Epidermal melanocyte (primary cell): ENCODE results near the gene COMP.
"Not testable (repeated sequence)": the region's sequence is repeated elsewhere in the genome, so short reads cannot be mapped to it uniquely, and the experiment has no call there.

ENCODE experiments used
- DNase-seq: peaks from one replicate; pipeline ENCODE4 v3.0.0; 2011; ENCODE audit warnings: low spot score; ENCODE audit not compliant: insufficient read length

Gene COMP

DNA sequence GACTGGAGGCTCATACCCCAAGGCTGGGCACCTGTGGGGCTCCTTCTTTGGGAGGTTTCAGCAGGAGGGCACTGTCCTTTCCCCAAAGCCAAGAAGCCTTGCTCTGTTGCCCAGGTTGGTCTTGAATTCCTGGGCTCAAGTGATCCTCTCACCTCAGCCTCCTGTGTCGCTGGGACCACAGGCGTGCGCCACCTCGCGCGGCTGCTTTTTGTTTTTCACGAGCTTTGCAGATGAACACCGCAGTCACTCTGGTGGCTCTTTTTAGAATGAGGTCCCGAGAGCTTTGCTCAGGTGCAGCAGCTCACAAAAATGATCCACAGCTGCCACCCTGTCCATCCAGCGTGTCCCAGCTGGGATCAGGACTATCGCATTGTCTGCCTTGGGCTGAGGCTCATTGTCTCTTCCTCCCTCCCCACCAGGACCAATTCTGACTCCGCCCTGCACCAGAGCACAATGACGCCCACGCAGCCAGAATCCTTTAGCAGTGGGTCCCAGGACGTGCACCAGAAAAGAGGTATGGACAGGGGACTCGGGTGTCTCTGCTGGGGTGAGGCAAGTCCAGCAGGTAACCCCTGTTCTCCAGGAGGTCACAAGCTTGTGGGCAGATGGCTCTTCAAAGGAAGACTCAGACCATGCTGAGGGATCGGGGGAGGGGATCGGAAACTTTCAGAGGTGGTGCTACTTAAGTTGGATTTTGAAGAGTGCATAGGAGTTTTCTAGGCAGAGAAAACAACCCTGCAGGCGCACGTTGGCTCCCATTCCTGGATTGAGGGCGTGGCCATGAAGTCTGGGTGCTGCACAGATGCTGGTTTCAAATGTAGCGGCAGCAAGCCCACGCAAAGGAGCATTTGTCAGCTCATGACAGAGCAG lies 41.5 kb downstream of the COMP start:
- DNase-seq = no peak

DNA sequence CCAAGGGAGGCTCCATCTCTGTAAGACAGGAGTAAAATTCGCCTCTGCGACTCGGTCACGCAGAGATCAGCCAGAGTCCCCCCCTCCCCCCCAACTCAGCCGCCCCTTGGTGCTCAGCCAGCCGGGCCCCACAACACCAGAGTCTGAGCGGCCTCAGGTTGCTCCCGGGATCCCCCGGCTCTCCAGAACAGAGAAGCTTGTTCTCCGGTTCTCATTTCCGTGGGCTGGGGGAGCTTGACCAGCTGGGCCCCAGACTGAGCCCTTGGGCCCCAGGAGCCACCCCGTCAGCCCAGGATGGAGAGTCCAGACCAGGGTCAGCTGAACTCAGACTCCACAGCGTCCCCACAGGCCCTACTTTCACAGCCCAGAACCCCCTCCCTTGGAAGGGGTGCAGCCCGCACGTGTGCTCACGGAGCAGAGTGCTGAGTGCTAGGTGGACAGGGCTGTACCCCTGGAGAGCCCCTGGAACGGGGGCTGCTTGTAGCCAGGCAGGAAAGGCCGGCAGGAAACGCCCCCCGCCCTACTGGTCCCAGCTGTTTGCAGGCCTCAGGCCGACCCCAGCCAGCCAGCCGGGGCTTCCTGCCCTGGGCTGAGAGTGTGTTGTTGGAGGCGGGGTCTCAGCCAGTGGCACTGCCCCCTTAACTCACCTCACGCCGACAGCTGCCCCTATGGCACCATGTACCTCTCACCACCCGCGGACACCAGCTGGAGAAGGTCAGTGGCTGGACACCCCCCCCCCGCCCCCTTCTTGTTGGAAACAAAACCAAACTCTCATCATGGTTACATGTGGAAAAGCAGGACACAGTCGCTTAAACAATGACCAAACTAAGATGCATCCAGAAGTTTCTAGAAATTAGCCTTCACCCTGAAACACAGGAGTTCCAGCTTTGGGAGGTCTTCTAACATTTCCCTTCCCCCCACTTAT lies 44.4 kb downstream of the COMP start:
- DNase-seq = no peak

DNA sequence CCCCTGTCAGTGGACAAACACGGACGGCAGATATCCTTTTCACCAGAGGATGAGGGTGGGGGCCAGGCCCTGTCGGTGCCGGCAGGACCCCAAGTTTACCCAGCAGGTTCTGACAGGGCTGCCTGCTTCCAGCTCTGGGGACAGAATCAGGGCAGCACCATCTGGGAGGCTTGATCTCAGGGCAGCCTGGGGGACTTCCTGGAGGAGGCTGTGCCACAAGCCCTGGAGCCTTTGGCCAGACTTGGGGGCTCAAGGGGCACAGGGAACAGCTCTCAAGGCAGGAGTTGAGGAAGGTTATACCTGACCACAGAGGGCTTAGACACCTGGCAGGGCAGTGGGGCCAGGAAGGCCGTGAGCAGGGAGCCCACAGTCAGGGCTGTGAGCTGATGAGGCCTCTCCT lies 45.2 kb downstream of the COMP start:
- no peak for DNase-seq

GRCh38 chr19:18745012-18745735 lies 45.9 kb downstream of the COMP start:
- no peak for DNase-seq

DNA sequence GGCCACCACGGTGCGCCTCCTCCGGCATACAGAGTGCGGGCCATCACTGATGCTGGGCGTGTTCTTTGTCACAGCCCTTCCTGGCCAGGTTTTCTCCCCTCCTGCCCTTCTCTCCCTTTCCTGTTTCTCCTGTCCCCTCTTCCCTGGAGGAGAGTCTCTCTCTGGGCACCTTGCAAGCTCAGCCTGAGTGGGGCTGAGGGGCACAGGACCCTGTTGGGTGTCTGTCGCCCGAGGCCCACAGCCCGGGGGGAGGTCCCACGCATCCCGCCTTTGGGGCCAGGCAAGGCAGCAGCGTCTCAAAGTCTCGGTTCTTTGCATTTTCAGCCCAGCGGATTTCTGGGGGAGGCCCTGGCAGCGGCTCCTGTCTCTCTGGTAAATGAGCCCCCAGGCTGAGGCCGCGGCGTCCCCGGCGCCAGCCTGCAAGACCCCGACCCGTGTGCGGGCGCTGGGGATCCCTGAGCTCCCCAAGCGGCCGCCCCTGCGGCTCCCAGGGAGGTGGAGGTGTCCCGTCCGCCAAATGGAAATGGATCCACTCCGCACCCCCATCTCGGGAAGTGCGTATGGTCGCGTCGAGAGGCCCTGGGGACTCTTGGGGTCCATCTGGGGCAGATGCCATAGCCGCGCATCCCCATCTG lies 47.2 kb downstream of the COMP start:
- no peak for DNase-seq

DNA sequence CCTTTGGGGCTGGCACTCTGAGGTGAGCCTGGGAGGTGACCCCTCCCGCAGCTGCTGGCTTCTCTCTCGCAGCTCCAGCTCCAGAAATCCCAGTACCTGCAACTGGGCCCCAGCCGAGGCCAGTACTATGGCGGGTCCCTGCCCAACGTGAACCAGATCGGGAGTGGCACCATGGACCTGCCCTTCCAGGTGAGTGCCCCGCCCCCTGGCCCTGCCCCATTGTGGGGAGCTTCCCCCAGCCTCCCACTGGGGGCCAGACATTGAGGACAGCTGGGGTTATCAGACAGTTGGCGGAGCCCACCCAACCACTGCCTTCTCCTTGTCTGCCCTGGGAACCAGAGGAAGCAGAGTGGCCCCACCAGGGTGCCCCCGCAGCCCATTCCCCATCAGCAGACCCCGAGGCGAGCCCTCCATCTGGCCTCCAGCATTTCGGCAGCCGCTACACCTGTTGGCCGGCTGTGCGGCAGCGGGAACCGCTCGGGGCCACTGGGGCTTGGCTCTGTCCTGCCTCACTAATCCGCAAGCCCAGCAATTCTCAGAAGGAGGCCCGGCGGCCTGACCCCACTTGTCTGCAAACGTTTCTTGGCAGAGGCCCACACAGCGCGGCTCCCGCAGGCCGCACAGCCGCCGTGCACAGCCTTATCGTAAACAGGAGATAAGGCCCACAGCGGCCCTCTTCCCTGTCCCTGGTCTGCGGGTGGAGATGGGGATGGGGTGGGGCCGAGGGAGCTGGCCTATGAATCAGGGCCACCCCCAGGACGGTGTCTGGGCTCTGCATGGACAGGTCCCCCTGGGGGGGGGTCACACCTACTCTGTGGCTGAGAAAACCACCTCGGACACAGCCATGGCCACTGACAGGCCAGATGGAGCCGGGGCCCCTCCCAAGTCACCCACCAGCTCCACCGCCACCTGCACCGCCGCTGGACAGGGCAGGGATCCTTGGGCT lies 48.0 kb downstream of the COMP start:
- DNase-seq = no peak

DNA sequence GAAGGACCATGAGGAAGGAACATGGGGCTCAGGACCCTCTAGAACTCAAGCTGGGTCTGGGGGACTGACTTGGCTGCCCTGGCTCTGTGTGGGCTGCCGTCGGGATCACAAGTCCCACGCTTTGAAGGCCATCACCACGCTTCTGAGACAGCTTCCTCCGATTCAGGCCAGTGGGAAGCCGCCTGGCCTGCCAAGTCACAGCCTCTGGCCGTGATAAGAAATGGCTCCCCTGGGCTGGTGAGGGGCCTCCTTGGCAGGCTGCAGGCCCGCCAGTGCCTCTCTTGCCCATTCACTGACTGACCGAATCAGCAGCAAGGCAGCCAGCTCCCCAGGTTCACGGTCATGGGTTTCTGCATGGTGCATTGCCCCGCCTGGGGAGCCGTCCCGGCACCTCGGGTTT lies 48.8 kb downstream of the COMP start:
- no peak for DNase-seq

- no peak for DNase-seq
These were observed 49.7 kb downstream of the COMP start for GRCh38 chr19:18741124-18742121.

GRCh38 chr19:18738961-18739690 lies 52.0 kb downstream of the COMP start:
- DNase-seq = no peak

DNA sequence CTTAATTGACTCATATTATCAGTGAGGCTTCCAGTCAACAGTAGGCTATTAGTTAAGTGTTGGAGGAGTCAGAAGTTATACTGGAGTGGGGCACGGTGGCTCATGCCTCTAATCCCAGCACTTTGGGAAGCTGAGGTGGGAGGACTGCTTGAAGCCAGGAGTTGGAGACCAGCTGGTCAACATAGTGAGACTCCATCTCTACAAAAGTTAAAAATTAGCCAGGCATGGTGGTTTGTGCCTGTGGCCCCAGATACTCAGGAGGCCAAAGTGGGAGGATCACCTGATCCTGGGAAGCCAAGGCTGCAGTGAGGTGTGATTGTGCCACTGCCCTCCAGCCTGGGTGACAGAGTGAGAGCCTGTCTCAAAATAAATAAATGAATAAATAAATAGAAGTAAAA lies 53.2 kb downstream of the COMP start:
- DNase-seq = no peak

GRCh38 chr19:18737337-18737953 lies 53.7 kb downstream of the COMP start:
- DNase-seq = no peak

DNA sequence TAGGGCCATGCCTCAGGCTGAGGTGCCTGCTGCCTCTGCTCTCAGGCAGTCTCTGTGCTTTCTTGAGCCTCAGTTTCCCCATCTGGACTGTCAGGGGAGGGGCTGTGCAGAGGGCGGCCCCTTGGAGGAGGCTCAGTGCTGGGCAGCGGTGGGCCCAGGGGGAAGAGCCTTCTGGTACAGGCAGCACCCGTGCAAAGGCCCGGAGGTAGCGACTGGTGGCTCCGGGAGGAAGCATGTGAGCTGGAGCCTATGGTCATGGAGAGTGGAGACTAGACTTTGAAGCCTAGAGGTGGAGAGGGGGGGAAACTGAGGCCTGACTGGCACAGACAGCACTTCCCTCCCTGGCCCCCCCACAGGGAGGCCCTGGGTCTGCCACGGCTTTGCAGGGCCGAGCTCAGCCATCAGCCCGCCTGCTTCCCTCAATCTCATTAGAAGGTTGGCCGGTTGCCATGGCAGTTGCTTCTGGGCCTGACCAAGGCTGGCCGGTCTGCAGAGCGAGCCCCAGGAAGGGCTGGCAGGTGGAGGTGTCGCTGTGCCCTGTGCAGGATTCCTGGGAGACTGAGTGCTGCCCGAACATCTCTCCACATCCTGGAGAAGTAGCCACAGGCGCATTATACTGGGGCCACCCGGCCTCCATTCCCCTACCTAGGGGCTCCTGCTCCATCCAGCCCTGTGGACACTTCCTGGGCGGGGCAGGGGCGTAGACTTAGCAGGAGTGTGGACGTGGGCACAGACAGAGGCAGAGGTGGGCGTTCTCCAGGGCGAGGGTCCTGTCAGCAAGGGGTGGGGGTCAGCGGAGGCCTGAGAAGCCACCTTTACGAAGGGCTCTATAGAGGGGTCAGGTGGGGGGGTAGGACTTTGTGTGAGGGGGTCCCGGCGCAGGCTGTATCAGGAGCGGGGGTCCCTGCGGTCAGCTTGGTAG lies 54.4 kb downstream of the COMP start:
- DNase-seq = no peak

- DNase-seq = no peak
These were observed 55.4 kb downstream of the COMP start for GRCh38 chr19:18735752-18736151.

DNA sequence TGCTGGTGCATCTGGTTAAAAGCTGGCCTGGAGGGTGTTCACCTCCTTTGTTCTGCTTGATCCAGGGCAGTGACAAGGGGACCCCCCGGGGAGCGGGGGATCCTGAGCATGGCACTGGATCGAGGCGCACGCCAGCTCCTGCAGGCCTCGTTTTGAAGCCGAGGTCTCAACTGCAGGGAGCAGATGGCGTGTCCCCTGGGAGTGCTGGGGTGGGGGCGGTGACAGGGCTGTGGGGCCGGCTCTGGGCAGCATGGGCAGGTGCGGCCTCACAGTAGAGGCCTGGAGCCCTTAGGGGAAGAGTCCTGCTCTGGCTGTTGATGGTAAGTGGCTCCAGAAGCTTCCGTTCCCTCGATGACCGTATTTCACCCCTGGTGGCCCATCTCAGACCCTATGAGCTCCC lies 55.8 kb downstream of the COMP start:
- DNase-seq = no peak

GRCh38 chr19:18733762-18734332 lies 57.3 kb downstream of the COMP start:
- not testable (repeated sequence) for DNase-seq

- no peak for DNase-seq
These were observed 57.9 kb downstream of the COMP start for GRCh38 chr19:18733196-18733647.
